Large intestine (tissue), 3 donors: Measurements from ENCODE around the gene ORM2. TPM values are rescaled to one million over a fixed set of nuclear protein-coding genes. Genes with fewer than 3 reads are reported as not detected.
A peak's percentile ranks its signal among the peaks of the same experiment; 100 is the strongest.

ENCODE experiments used
- DNase-seq, 2 donors: peaks; one replicate each; pipeline versions ENCODE4 v3.0.0 to v3.0.0-alpha.2; 2013
- H3K27ac ChIP-seq: one replicate; pipeline ENCODE4 v1.5.1; 2013; ENCODE audit warnings: low read length
- H3K27me3 ChIP-seq: 2 replicates; pipeline ENCODE4 v1.6.1; 2013; ENCODE audit warnings: low read length; ENCODE audit not compliant: control insufficient read depth, insufficient read depth
- H3K36me3 ChIP-seq: 2 replicates; pipeline ENCODE4 v1.6.1; 2013; ENCODE audit warnings: low read length; ENCODE audit not compliant: control insufficient read depth, insufficient read depth
- H3K4me1 ChIP-seq: one replicate; pipeline ENCODE4 v1.6.1; 2013; ENCODE audit warnings: low read length; ENCODE audit not compliant: control insufficient read depth, insufficient read depth
- H3K4me3 ChIP-seq: one replicate; pipeline ENCODE4 v1.5.1; 2013; ENCODE audit warnings: low read length
- H3K9me3 ChIP-seq: one replicate; pipeline ENCODE4 v1.6.1; 2013; ENCODE audit warnings: mild to moderate bottlenecking, low read depth, low read length, moderate library complexity; ENCODE audit not compliant: control insufficient read depth
- WGBS: methylation state at CpG from one replicate; pipeline ENCODE4 v1.1.5; 2013; ENCODE audit warnings: low lambda C conversion rate; ENCODE audit not compliant: insufficient coverage; 5-methylcytosine and 5-hydroxymethylcytosine counted together
- polyA plus RNA-seq: library from polyadenylated mRNA; unstranded; fragments of 120-200 nt; gene quantifications from one replicate; pipeline ENCODE4 v1.2.1, GENCODE V29; 2013

The ORM2 gene
- polyA plus RNA-seq, 1 donor: not detected

- Histone ChIP-seq H3K27me3 (no peaks in the 10 kb centered on the region), H3K9me3 (peaks cover 3% of the 10 kb centered on the region), H3K36me3 (peaks cover 44% of the 10 kb centered on the region), H3K27ac (no peak overlapping the region), H3K4me1 (no peaks in the 10 kb centered on the region), H3K4me3 (no peak overlapping the region)
- WGBS: no CpG with 5 or more reads among the region's 7 CpGs
- no peak for DNase-seq
Measured at GRCh38 chr9:114371343-114371944, 41.8 kb downstream of the ORM2 start.

- H3K27me3 ChIP-seq: no peaks in the 10 kb centered on the region
- no peaks in the 10 kb centered on the region for H3K4me1 ChIP-seq
- DNase-seq: no peak
- H3K4me3 ChIP-seq: no peak overlapping the region
- H3K36me3 ChIP-seq: peaks cover 49% of the 10 kb centered on the region
- H3K27ac ChIP-seq: peak overlapping the region; percentile 23
- no CpG with 5 or more reads among the region's 14 CpGs for WGBS
- peaks cover 3% of the 10 kb centered on the region for H3K9me3 ChIP-seq
Measured at GRCh38 chr9:114371973-114372917, 42.6 kb downstream of the ORM2 start.

GRCh38 chr9:114372921-114373448, 43.3 kb downstream of the ORM2 start:
- no peak overlapping the region for H3K4me3 ChIP-seq
- peaks cover 3% of the 10 kb centered on the region for H3K9me3 ChIP-seq
- peaks cover 48% of the 10 kb centered on the region for H3K36me3 ChIP-seq
- no CpG with 5 or more reads among the region's 9 CpGs for WGBS
- peak in 1 of 2 donors; percentile 41 for DNase-seq
- H3K27me3 ChIP-seq: no peaks in the 10 kb centered on the region
- no peaks in the 10 kb centered on the region for H3K4me1 ChIP-seq
- H3K27ac ChIP-seq: peak overlapping the region; percentile 23

- Histone ChIP-seq H3K9me3 (no peaks in the 10 kb centered on the region), H3K4me3 (no peak overlapping the region), H3K4me1 (no peaks in the 10 kb centered on the region), H3K27me3 (no peaks in the 10 kb centered on the region), H3K27ac (no peak overlapping the region), H3K36me3 (peaks cover 50% of the 10 kb centered on the region)
- no CpG with 5 or more reads among the region's 16 CpGs for WGBS
- DNase-seq: no peak
Measured at GRCh38 chr9:114373960-114374730, 44.5 kb downstream of the ORM2 start.

- Histone ChIP-seq H3K9me3 (no peaks in the 10 kb centered on the region), H3K36me3 (peaks cover 55% of the 10 kb centered on the region), H3K27ac (no peak overlapping the region), H3K27me3 (no peaks in the 10 kb centered on the region), H3K4me3 (no peak overlapping the region), H3K4me1 (no peaks in the 10 kb centered on the region)
- 85% methylated on average over 3 of the region's 9 CpGs for WGBS
- no peak for DNase-seq
Measured at GRCh38 chr9:114374936-114375335, 45.3 kb downstream of the ORM2 start.

GRCh38 chr9:114375386-114376175, 45.9 kb downstream of the ORM2 start:
- Histone ChIP-seq H3K27ac (no peak overlapping the region), H3K27me3 (no peaks in the 10 kb centered on the region), H3K9me3 (no peaks in the 10 kb centered on the region), H3K36me3 (peaks cover 57% of the 10 kb centered on the region), H3K4me1 (no peaks in the 10 kb centered on the region), H3K4me3 (no peak overlapping the region)
- 93% methylated on average over 6 of the region's 9 CpGs for WGBS
- DNase-seq: no peak

GRCh38 chr9:114376586-114377445, 47.1 kb downstream of the ORM2 start:
- no peaks in the 10 kb centered on the region for H3K4me1 ChIP-seq
- DNase-seq: no peak
- no CpG with 5 or more reads among the region's 19 CpGs for WGBS
- peaks cover 59% of the 10 kb centered on the region for H3K36me3 ChIP-seq
- H3K4me3 ChIP-seq: no peak overlapping the region
- H3K9me3 ChIP-seq: no peaks in the 10 kb centered on the region
- H3K27ac ChIP-seq: no peak overlapping the region
- H3K27me3 ChIP-seq: no peaks in the 10 kb centered on the region

- no peaks in the 10 kb centered on the region for H3K4me1 ChIP-seq
- no peak for DNase-seq
- H3K4me3 ChIP-seq: no peak overlapping the region
- no peak overlapping the region for H3K27ac ChIP-seq
- no CpG with 5 or more reads among the region's 8 CpGs for WGBS
- no peaks in the 10 kb centered on the region for H3K27me3 ChIP-seq
- H3K9me3 ChIP-seq: no peaks in the 10 kb centered on the region
- peaks cover 52% of the 10 kb centered on the region for H3K36me3 ChIP-seq
Measured at GRCh38 chr9:114378016-114378415, 48.3 kb downstream of the ORM2 start.

- no peak overlapping the region for H3K4me3 ChIP-seq
- no peaks in the 10 kb centered on the region for H3K9me3 ChIP-seq
- DNase-seq: no peak
- H3K27me3 ChIP-seq: no peaks in the 10 kb centered on the region
- no peaks in the 10 kb centered on the region for H3K4me1 ChIP-seq
- WGBS: no CpG with 5 or more reads among the region's 5 CpGs
- no peak overlapping the region for H3K27ac ChIP-seq
- H3K36me3 ChIP-seq: peaks cover 46% of the 10 kb centered on the region
Measured at GRCh38 chr9:114378883-114379282, 49.2 kb downstream of the ORM2 start.
